Lung (tissue), 12 donors: Measurements from ENCODE around the gene CHSY3. TPM values are rescaled to one million over a fixed set of nuclear protein-coding genes. Genes with fewer than 3 reads are reported as not detected.
A peak's percentile ranks its signal among the peaks of the same experiment; 100 is the strongest.

Experiments used
- ATAC-seq: fragments of 200-7000 bp; cut with Tn5 transposase; one replicate; pipeline ENCODE4 v1.9.1; 2020; ENCODE audit warnings: moderate number of reproducible peaks; ENCODE audit not compliant: insufficient read depth, low FRiP score
- DNase-seq, 3 donors: peaks; one replicate each; pipeline ENCODE4 v3.0.0-alpha.2; 2013 to 2017
- H3K27ac ChIP-seq, 2 donors: one replicate each; pipeline ENCODE4 v1.5.1; 2013; ENCODE audit warnings: mild to moderate bottlenecking in 2 of 2, moderate library complexity in 2 of 2, control low read depth in 1 of 2, inconsistent platforms in 1 of 2, low read depth in 1 of 2, low read length in 1 of 2
- H3K27me3 ChIP-seq, 3 donors: one replicate each; pipeline ENCODE4 v1.5.1; 2013; ENCODE audit warnings: low read length in 2 of 3; ENCODE audit not compliant: control insufficient read depth in 3 of 3, insufficient read depth in 3 of 3
- H3K36me3 ChIP-seq, 4 donors: one replicate each; pipeline ENCODE4 v1.5.1; 2013; ENCODE audit warnings: low read length in 4 of 4, mild to moderate bottlenecking in 1 of 4, moderate library complexity in 1 of 4; ENCODE audit not compliant: control insufficient read depth in 4 of 4, insufficient read depth in 4 of 4
- H3K4me1 ChIP-seq, 5 donors: one replicate each; pipeline ENCODE4 v1.5.1; 2013; ENCODE audit warnings: low read length in 5 of 5, mild to moderate bottlenecking in 2 of 5, moderate library complexity in 1 of 5; ENCODE audit not compliant: control insufficient read depth in 5 of 5, insufficient read depth in 5 of 5
- H3K4me3 ChIP-seq: one replicate; pipeline ENCODE4 v1.5.1; 2013; ENCODE audit warnings: mild to moderate bottlenecking, control low read depth, moderate library complexity
- H3K9ac ChIP-seq, 2 donors: one replicate each; pipeline ENCODE4 v1.5.1; 2013; ENCODE audit warnings: low read length in 2 of 2, control low read depth in 1 of 2; ENCODE audit not compliant: insufficient read depth in 1 of 2
- H3K9me3 ChIP-seq, 4 donors: one replicate each; pipeline ENCODE4 v1.5.1; 2013; ENCODE audit warnings: low read length in 3 of 4, mild to moderate bottlenecking in 1 of 4, moderate library complexity in 1 of 4; ENCODE audit not compliant: control insufficient read depth in 4 of 4, insufficient read depth in 3 of 4
- WGBS, 2 donors: extraction: QIAGEN DNeasy Blood & Tissue Kit; methylation state at CpG; one replicate each; pipeline ENCODE4 v1.1.7; 2013; 5-methylcytosine and 5-hydroxymethylcytosine counted together
- polyA plus RNA-seq, 2 donors: library from polyadenylated mRNA; stranded (reverse); fragments of 200-250 nt; gene quantifications; one replicate each; pipeline ENCODE4 v1.2.1, GENCODE V29; 2013
- total RNA-seq, 2 donors: library from RNA; depleted of rRNA in 1 of 2; stranded (reverse); fragments of >200 nt in 1 of 2; gene quantifications; one replicate each; pipeline ENCODE4 v1.2.1, GENCODE V29; 2014 to 2021
- TF ChIP-seq, protein P1 (sequence below): IDR thresholded peaks from 2 replicates; pipeline ENCODE4 v1.5.1; 2012; ENCODE audit warnings: mild to moderate bottlenecking; ENCODE audit errors: control extremely low read depth, extremely low read depth
- donor health status: control.
- donor health status: control.
- donor health status: Bipolar disorder and iron deficiency.
- donor health status: healthy.
- donor health status: DM: yes; HTN: yes; CAD: no.

CHSY3 gene
- total and polyA plus RNA-seq, 4 donors, result 0.41 to 6.7 (median 3.0) TPM

DNA sequence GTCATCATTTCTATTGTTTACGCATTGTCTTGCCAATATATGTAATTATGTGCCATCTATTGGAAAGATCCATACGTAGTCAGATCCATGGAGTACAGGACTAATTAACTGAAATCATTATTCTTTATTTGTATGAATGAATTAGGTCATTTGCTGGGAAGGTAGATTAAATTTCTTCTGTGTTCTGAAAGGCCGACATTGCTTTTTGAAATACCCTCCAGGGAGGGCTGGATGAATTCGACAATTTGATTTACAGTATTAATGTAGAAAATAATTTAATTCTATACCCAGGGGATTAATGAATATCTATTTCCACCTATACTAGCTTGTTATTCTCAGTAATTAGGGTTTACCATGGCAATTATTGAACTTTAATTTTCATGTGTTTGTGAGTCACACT, 117.6 kb downstream of the CHSY3 start:
- TF ChIP-seq, protein P1, sequence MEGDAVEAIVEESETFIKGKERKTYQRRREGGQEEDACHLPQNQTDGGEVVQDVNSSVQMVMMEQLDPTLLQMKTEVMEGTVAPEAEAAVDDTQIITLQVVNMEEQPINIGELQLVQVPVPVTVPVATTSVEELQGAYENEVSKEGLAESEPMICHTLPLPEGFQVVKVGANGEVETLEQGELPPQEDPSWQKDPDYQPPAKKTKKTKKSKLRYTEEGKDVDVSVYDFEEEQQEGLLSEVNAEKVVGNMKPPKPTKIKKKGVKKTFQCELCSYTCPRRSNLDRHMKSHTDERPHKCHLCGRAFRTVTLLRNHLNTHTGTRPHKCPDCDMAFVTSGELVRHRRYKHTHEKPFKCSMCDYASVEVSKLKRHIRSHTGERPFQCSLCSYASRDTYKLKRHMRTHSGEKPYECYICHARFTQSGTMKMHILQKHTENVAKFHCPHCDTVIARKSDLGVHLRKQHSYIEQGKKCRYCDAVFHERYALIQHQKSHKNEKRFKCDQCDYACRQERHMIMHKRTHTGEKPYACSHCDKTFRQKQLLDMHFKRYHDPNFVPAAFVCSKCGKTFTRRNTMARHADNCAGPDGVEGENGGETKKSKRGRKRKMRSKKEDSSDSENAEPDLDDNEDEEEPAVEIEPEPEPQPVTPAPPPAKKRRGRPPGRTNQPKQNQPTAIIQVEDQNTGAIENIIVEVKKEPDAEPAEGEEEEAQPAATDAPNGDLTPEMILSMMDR, result no peak
- Histone ChIP-seq H3K9me3 (no peaks in the 10 kb centered on the region), H3K4me1 (peaks cover 0 to 5% (median 0%) of the 10 kb centered on the region in 5 donors), H3K4me3 (no peak overlapping the region), H3K27ac (no peak overlapping the region), H3K27me3 (no peaks in the 10 kb centered on the region), H3K9ac (no peak overlapping the region), H3K36me3 (no peaks in the 10 kb centered on the region)
- DNase-seq (no peak), ATAC-seq (no peak)
- 94 to 95% methylated on average over 4 of the region's 4 CpGs for WGBS, 2 donors

GRCh38 chr5:130023604-130024003, 119.3 kb downstream of the CHSY3 start:
- Histone ChIP-seq H3K9me3 (no peaks in the 10 kb centered on the region), H3K4me1 (peaks cover 0 to 5% (median 0%) of the 10 kb centered on the region in 5 donors), H3K36me3 (no peaks in the 10 kb centered on the region), H3K9ac (no peak overlapping the region), H3K27me3 (no peaks in the 10 kb centered on the region), H3K27ac (no peak overlapping the region), H3K4me3 (no peak overlapping the region)
- TF ChIP-seq, protein P1, result no peak
- WGBS, 2 donors, result 79 to 87% methylated on average over 3 of the region's 3 CpGs
- peak in 1 of 3 donors; percentile 14 for DNase-seq
- ATAC-seq, result no peak

DNA sequence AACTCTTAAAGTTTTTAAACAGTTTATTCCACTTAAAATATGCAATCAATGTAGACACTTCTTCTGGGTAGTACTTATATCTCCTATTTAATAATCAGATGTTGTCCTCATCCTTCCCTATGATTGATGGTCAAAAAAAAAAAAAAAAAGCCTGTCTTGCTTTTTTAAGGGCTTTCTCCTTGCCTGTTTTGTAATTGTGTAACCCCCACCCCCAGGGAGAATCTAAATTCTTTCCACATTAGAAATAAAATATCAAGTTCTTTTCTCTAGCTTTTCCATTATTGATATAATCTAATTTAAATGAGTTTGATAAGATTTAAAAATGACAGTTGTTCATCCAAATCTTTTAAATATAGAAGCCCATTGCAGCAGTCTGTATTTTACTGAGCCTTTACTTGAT, 119.7 kb downstream of the CHSY3 start:
- H3K36me3 ChIP-seq, result no peaks in the 10 kb centered on the region
- H3K9ac ChIP-seq, result no peak overlapping the region
- no peaks in the 10 kb centered on the region for H3K27me3 ChIP-seq
- TF ChIP-seq, protein P1, result no peak
- H3K27ac ChIP-seq, result no peak overlapping the region
- peaks cover 0 to 5% (median 0%) of the 10 kb centered on the region in 5 donors for H3K4me1 ChIP-seq
- no peak for DNase-seq
- H3K9me3 ChIP-seq, result no peaks in the 10 kb centered on the region
- no peak overlapping the region for H3K4me3 ChIP-seq
- ATAC-seq, result no peak

- no peak overlapping the region for H3K4me3 ChIP-seq
- 99 to 100% methylated on average over 1 of the region's 1 CpG for WGBS, 2 donors
- ATAC-seq (no peak), DNase-seq (no peak)
- TF ChIP-seq, protein P1, result no peak
- no peak overlapping the region for H3K9ac ChIP-seq
- no peak overlapping the region for H3K27ac ChIP-seq
- no peaks in the 10 kb centered on the region for H3K36me3 ChIP-seq
- H3K27me3 ChIP-seq, result no peaks in the 10 kb centered on the region
- no peaks in the 10 kb centered on the region for H3K9me3 ChIP-seq
- H3K4me1 ChIP-seq, result peaks cover 0 to 5% (median 0%) of the 10 kb centered on the region in 5 donors
Measured at GRCh38 chr5:130025511-130025910, 121.2 kb downstream of the CHSY3 start.
